Right lobe of liver (tissue), 4 donors: Measurements from ENCODE around the gene SYT11.

ENCODE experiments used
- POLR2A ChIP-seq: fragments of 450-650 bp; IDR thresholded peaks from one replicate; pipeline ENCODE4 v1.6.1; 2017; ENCODE audit warnings: antibody characterized with exemption, mild to moderate bottlenecking
- TF ChIP-seq, protein P1 (sequence below), 4 donors: fragments of 200-600 bp in 3 of 4; fragments of 450-650 bp in 1 of 4; IDR thresholded peaks; one replicate each; pipeline versions ENCODE4 v1.5.1 to v1.8.0; 2016 to 2022; ENCODE audit warnings: antibody characterized with exemption in 4 of 4, mild to moderate bottlenecking in 2 of 4
- donor health status: DM: no; HTN: no; CAD: no.
- donor health status: DM: no; HTN: no; CAD: no.
- donor health status: DM: no; HTN: yes; CAD: no.

- TF ChIP-seq, protein P1, sequence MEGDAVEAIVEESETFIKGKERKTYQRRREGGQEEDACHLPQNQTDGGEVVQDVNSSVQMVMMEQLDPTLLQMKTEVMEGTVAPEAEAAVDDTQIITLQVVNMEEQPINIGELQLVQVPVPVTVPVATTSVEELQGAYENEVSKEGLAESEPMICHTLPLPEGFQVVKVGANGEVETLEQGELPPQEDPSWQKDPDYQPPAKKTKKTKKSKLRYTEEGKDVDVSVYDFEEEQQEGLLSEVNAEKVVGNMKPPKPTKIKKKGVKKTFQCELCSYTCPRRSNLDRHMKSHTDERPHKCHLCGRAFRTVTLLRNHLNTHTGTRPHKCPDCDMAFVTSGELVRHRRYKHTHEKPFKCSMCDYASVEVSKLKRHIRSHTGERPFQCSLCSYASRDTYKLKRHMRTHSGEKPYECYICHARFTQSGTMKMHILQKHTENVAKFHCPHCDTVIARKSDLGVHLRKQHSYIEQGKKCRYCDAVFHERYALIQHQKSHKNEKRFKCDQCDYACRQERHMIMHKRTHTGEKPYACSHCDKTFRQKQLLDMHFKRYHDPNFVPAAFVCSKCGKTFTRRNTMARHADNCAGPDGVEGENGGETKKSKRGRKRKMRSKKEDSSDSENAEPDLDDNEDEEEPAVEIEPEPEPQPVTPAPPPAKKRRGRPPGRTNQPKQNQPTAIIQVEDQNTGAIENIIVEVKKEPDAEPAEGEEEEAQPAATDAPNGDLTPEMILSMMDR (IDR thresholded peaks at IDR 0.05) = no peak
- TF ChIP-seq POLR2A = no peak
These were observed 1.7 kb downstream of the SYT11 start for GRCh38 chr1:155860970-155861510.
